Measurements from ENCODE around the gene DCANP1. TPM values are rescaled to one million over a fixed set of nuclear protein-coding genes. Genes with fewer than 3 reads are reported as not detected.

The DCANP1 gene
- total and polyA plus RNA-seq, 2 donors (not counting 1 experiment from before 2014, with no cell fraction given): not detected

GRCh38 chr5:135454946-135455345 lies 7.8 kb upstream of the DCANP1 start:
- H3K4me3 Mint-ChIP-seq: no peak overlapping the region
- no peak for ATAC-seq (ENCODE audit: low read depth)
- H3K9ac ChIP-seq (ENCODE audit: low read length): no peak overlapping the region
- WGBS (ENCODE audit: insufficient coverage): 90% methylated on average over 3 of the region's 3 CpGs
- DNase-seq: no peak
- H3K4me3 ChIP-seq (ENCODE audit: control extremely low read depth in 1 of 5, extremely low read depth in 1 of 5, insufficient read depth in 1 of 5, low read depth in 2 of 5, low read length in 4 of 5): no peak overlapping the region
- H2AFZ ChIP-seq (ENCODE audit: insufficient read depth, low read depth, low read length, poor library complexity, severe bottlenecking): no peak overlapping the region
- no peaks in the 10 kb centered on the region for H3K36me3 ChIP-seq (replicated peaks in 1 of 2; ENCODE audit: control extremely low read depth in 1 of 2, control insufficient read depth in 1 of 2, extremely low read depth in 1 of 2, insufficient read depth in 2 of 2, low read length in 1 of 2)
- no peak overlapping the region for H3K27ac Mint-ChIP-seq
- ChIA-PET POLR2A (no interaction called here), CTCF (interaction anchor here (0.8 to 1.6 kb wide), 3 partner anchors 8 to 97 kb away, joined by 3 to 4 read pairs (median 3); partner anchors contain the start of gene DCANP1)
- H3K27me3 Mint-ChIP-seq: peaks cover 27% of the 10 kb centered on the region
- H3K4me2 ChIP-seq (replicated peaks; ENCODE audit: low read depth, low read length, poor library complexity, severe bottlenecking): no peak overlapping the region
- no peaks in the 10 kb centered on the region for H4K20me1 ChIP-seq (ENCODE audit: control insufficient read depth, insufficient read depth, low read length, poor library complexity, severe bottlenecking)
- no peaks in the 10 kb centered on the region for H3K9me3 Mint-ChIP-seq (ENCODE audit: insufficient read depth)
- peaks cover 0 to 11% (median 0%) of the 10 kb centered on the region in 3 donors for H3K9me3 ChIP-seq (ENCODE audit: control extremely low read depth in 1 of 3, control insufficient read depth in 2 of 3, insufficient read depth in 1 of 3, low read length in 2 of 3)
- no peaks in the 10 kb centered on the region for H3K4me1 ChIP-seq (ENCODE audit: control insufficient read depth in 2 of 2, insufficient read depth in 2 of 2, low read length in 2 of 2)
- H3K27ac ChIP-seq (ENCODE audit: low read length in 2 of 2): no peak overlapping the region
- H3K4me1 Mint-ChIP-seq: peaks cover 2% of the 10 kb centered on the region
- peaks cover 0 to 4% (median 1%) of the 10 kb centered on the region in 4 experiments for H3K27me3 ChIP-seq (replicated peaks in 1 of 4; ENCODE audit: control extremely low read depth in 1 of 4, control insufficient read depth in 3 of 4, insufficient read depth in 4 of 4, low read length in 3 of 4)
- intact Hi-C loops (cut with micrococcal nuclease): no loop called here
- TF ChIP-seq CTCF (IDR thresholded peaks at IDR 0.05) (no peak), EZH2 (IDR thresholded peaks at IDR 0.05; ENCODE audit: borderline replicate concordance, insufficient read depth, low read depth, low read length, poor library complexity, severe bottlenecking) (no peak)
- no peaks in the 10 kb centered on the region for H3K79me2 ChIP-seq (ENCODE audit: control insufficient read depth, insufficient read depth, low read length)

GRCh38 chr5:135453613-135454012 lies 6.5 kb upstream of the DCANP1 start:
- peaks cover 0 to 11% (median 0%) of the 10 kb centered on the region in 3 donors for H3K9me3 ChIP-seq (ENCODE audit: control extremely low read depth in 1 of 3, control insufficient read depth in 2 of 3, insufficient read depth in 1 of 3, low read length in 2 of 3)
- H3K79me2 ChIP-seq (ENCODE audit: control insufficient read depth, insufficient read depth, low read length): no peaks in the 10 kb centered on the region
- no peak overlapping the region for H3K9ac ChIP-seq (ENCODE audit: low read length)
- POLR2A ChIA-PET: no interaction called here
- intact Hi-C loops (cut with micrococcal nuclease): no loop called here
- Mint-ChIP-seq H3K9me3 (ENCODE audit: insufficient read depth) (no peaks in the 10 kb centered on the region), H3K27me3 (peaks cover 26% of the 10 kb centered on the region), H3K4me3 (no peak overlapping the region), H3K27ac (no peak overlapping the region), H3K4me1 (peaks cover 2% of the 10 kb centered on the region)
- H3K36me3 ChIP-seq (replicated peaks in 1 of 2; ENCODE audit: control extremely low read depth in 1 of 2, control insufficient read depth in 1 of 2, extremely low read depth in 1 of 2, insufficient read depth in 2 of 2, low read length in 1 of 2): no peaks in the 10 kb centered on the region
- no peak overlapping the region for H2AFZ ChIP-seq (ENCODE audit: insufficient read depth, low read depth, low read length, poor library complexity, severe bottlenecking)
- H3K4me3 ChIP-seq (ENCODE audit: control extremely low read depth in 1 of 5, extremely low read depth in 1 of 5, insufficient read depth in 1 of 5, low read depth in 2 of 5, low read length in 4 of 5): no peak overlapping the region
- no peaks in the 10 kb centered on the region for H4K20me1 ChIP-seq (ENCODE audit: control insufficient read depth, insufficient read depth, low read length, poor library complexity, severe bottlenecking)
- DNase-seq (no peak), ATAC-seq (ENCODE audit: low read depth) (no peak)
- H3K27me3 ChIP-seq (replicated peaks in 1 of 4; ENCODE audit: control extremely low read depth in 1 of 4, control insufficient read depth in 3 of 4, insufficient read depth in 4 of 4, low read length in 3 of 4): peaks cover 0 to 4% (median 1%) of the 10 kb centered on the region in 4 experiments
- H3K4me1 ChIP-seq (ENCODE audit: control insufficient read depth in 2 of 2, insufficient read depth in 2 of 2, low read length in 2 of 2): no peaks in the 10 kb centered on the region
- H3K4me2 ChIP-seq (replicated peaks; ENCODE audit: low read depth, low read length, poor library complexity, severe bottlenecking): no peak overlapping the region
- no CpG with 5 or more reads among the region's 4 CpGs for WGBS (ENCODE audit: insufficient coverage)
- CTCF ChIA-PET: no interaction called here
- TF ChIP-seq CTCF (IDR thresholded peaks at IDR 0.05): no peak
- TF ChIP-seq EZH2 (IDR thresholded peaks at IDR 0.05; ENCODE audit: borderline replicate concordance, insufficient read depth, low read depth, low read length, poor library complexity, severe bottlenecking): no peak
- no peak overlapping the region for H3K27ac ChIP-seq (ENCODE audit: low read length in 2 of 2)

All from B cell (primary cell).